Measurements from ENCODE around the gene PDE4C. TPM values are rescaled to one million over a fixed set of nuclear protein-coding genes. Genes with fewer than 3 reads are reported as not detected.

The PDE4C gene
- total RNA-seq, 1 experiment from 2014 or later: 3.0 TPM

DNA sequence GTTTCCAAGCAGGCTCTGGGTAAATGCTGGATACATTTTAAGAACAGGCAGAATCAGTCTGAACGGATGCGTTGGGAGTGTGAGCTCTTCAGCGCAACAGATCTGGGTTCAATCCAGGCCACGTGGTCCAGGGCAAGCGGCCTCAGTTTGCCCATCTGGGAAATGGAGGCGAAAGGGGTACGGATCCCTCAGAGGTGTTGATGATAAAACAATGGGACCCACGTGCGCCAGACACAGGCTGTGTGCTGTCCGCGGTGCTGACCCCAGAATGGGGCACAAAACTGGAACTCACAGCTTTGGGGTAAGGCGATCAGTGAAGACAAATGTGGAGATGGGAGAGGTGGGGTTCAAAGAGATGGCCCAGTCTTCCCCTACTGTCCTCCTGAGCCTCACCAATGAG lies 13.1 kb upstream of the PDE4C start:
- DNase-seq (ENCODE audit: low spot score) (peak; percentile 57), ATAC-seq (no peak; the same call in 1 of the 2 replicates)
- ChIA-PET POLR2A (no interaction called here), CTCF (interaction anchor here (0.5 to 1.4 kb wide), 6 partner anchors 15 to 126 kb away, joined by 3 to 5 read pairs (median 3); no protein-coding TSS in a partner anchor)
- no peak overlapping the region for H3K4me3 Mint-ChIP-seq
- peaks cover 18% of the 10 kb centered on the region for H3K27me3 Mint-ChIP-seq (ENCODE audit: low read depth)
- no peaks in the 10 kb centered on the region for H3K9me3 Mint-ChIP-seq
- H3K36me3 Mint-ChIP-seq: no peaks in the 10 kb centered on the region
- peaks cover 5% of the 10 kb centered on the region; the same call in 1 of the 2 replicates for H3K4me1 Mint-ChIP-seq
- H3K27ac Mint-ChIP-seq: no peak overlapping the region
- TF ChIP-seq, protein P1, sequence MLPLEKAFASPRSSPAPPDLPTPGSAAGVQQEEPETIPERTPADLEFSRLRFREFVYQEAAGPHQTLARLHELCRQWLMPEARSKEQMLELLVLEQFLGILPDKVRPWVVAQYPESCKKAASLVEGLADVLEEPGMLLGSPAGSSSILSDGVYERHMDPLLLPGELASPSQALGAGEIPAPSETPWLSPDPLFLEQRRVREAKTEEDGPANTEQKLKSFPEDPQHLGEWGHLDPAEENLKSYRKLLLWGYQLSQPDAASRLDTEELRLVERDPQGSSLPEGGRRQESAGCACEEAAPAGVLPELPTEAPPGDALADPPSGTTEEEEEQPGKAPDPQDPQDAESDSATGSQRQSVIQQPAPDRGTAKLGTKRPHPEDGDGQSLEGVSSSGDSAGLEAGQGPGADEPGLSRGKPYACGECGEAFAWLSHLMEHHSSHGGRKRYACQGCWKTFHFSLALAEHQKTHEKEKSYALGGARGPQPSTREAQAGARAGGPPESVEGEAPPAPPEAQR (CRISPR knock-in tag; IDR thresholded peaks at IDR 0.05): no peak
- TF ChIP-seq IRF1 (CRISPR knock-in tag; IDR thresholded peaks at IDR 0.05): 0 out of 2 replicates have a peak, but pooled peaks have one; percentile 34
- TF ChIP-seq, protein P2, sequence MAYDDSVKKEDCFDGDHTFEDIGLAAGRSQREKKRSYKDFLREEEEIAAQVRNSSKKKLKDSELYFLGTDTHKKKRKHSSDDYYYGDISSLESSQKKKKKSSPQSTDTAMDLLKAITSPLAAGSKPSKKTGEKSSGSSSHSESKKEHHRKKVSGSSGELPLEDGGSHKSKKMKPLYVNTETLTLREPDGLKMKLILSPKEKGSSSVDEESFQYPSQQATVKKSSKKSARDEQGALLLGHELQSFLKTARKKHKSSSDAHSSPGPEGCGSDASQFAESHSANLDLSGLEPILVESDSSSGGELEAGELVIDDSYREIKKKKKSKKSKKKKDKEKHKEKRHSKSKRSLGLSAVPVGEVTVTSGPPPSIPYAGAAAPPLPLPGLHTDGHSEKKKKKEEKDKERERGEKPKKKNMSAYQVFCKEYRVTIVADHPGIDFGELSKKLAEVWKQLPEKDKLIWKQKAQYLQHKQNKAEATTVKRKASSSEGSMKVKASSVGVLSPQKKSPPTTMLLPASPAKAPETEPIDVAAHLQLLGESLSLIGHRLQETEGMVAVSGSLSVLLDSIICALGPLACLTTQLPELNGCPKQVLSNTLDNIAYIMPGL (CRISPR knock-in tag; IDR thresholded peaks at IDR 0.05): no peak
- TF ChIP-seq ZNF416 (CRISPR knock-in tag; IDR thresholded peaks at IDR 0.05): no peak
- 0 out of 2 replicates have a peak, but pooled peaks have one; percentile 28 for TF ChIP-seq CREB1 (CRISPR knock-in tag; IDR thresholded peaks at IDR 0.05)
- TF ChIP-seq ZNF138 (CRISPR knock-in tag; conservative IDR thresholded peaks at IDR 0.05): no peak
- no peak for TF ChIP-seq RELA (CRISPR knock-in tag; IDR thresholded peaks at IDR 0.05; ENCODE audit: borderline replicate concordance)
- TF ChIP-seq, protein P3, sequence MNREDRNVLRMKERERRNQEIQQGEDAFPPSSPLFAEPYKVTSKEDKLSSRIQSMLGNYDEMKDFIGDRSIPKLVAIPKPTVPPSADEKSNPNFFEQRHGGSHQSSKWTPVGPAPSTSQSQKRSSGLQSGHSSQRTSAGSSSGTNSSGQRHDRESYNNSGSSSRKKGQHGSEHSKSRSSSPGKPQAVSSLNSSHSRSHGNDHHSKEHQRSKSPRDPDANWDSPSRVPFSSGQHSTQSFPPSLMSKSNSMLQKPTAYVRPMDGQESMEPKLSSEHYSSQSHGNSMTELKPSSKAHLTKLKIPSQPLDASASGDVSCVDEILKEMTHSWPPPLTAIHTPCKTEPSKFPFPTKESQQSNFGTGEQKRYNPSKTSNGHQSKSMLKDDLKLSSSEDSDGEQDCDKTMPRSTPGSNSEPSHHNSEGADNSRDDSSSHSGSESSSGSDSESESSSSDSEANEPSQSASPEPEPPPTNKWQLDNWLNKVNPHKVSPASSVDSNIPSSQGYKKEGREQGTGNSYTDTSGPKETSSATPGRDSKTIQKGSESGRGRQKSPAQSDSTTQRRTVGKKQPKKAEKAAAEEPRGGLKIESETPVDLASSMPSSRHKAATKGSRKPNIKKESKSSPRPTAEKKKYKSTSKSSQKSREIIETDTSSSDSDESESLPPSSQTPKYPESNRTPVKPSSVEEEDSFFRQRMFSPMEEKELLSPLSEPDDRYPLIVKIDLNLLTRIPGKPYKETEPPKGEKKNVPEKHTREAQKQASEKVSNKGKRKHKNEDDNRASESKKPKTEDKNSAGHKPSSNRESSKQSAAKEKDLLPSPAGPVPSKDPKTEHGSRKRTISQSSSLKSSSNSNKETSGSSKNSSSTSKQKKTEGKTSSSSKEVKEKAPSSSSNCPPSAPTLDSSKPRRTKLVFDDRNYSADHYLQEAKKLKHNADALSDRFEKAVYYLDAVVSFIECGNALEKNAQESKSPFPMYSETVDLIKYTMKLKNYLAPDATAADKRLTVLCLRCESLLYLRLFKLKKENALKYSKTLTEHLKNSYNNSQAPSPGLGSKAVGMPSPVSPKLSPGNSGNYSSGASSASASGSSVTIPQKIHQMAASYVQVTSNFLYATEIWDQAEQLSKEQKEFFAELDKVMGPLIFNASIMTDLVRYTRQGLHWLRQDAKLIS (CRISPR knock-in tag; IDR thresholded peaks at IDR 0.05; ENCODE audit: borderline replicate concordance): no peak
- TF ChIP-seq, protein P4, sequence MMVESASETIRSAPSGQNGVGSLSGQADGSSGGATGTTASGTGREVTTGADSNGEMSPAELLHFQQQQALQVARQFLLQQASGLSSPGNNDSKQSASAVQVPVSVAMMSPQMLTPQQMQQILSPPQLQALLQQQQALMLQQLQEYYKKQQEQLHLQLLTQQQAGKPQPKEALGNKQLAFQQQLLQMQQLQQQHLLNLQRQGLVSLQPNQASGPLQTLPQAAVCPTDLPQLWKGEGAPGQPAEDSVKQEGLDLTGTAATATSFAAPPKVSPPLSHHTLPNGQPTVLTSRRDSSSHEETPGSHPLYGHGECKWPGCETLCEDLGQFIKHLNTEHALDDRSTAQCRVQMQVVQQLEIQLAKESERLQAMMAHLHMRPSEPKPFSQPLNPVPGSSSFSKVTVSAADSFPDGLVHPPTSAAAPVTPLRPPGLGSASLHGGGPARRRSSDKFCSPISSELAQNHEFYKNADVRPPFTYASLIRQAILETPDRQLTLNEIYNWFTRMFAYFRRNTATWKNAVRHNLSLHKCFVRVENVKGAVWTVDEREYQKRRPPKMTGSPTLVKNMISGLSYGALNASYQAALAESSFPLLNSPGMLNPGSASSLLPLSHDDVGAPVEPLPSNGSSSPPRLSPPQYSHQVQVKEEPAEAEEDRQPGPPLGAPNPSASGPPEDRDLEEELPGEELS (CRISPR knock-in tag; IDR thresholded peaks at IDR 0.05): peak; percentile 93
- TF ChIP-seq ZNF425 (CRISPR knock-in tag; conservative IDR thresholded peaks at IDR 0.05): no peak
- TF ChIP-seq CBFB (CRISPR knock-in tag; IDR thresholded peaks at IDR 0.05; ENCODE audit: low read depth): no peak
- no peak for TF ChIP-seq ZMAT4 (CRISPR knock-in tag; IDR thresholded peaks at IDR 0.05)
- peak; percentile 93 for TF ChIP-seq MAX (CRISPR knock-in tag; IDR thresholded peaks at IDR 0.05)
- TF ChIP-seq JUN (CRISPR knock-in tag; IDR thresholded peaks at IDR 0.05): peak; percentile 71; the same call in 1 of the 2 replicates
- TF ChIP-seq NFE2L1 (CRISPR knock-in tag; IDR thresholded peaks at IDR 0.05): peak; percentile 75; the same call in 1 of the 2 replicates
- TF ChIP-seq KAT7 (CRISPR knock-in tag; IDR thresholded peaks at IDR 0.05; ENCODE audit: borderline replicate concordance): no peak
- TF ChIP-seq ZNF512 (CRISPR knock-in tag; IDR thresholded peaks at IDR 0.05; ENCODE audit: borderline replicate concordance): no peak
- TF ChIP-seq, protein P5, sequence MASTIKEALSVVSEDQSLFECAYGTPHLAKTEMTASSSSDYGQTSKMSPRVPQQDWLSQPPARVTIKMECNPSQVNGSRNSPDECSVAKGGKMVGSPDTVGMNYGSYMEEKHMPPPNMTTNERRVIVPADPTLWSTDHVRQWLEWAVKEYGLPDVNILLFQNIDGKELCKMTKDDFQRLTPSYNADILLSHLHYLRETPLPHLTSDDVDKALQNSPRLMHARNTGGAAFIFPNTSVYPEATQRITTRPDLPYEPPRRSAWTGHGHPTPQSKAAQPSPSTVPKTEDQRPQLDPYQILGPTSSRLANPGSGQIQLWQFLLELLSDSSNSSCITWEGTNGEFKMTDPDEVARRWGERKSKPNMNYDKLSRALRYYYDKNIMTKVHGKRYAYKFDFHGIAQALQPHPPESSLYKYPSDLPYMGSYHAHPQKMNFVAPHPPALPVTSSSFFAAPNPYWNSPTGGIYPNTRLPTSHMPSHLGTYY (CRISPR knock-in tag; IDR thresholded peaks at IDR 0.05): no peak
